Germinal center (tissue), 1 donor: ENCODE results near the gene ANKDD1A.

Source experiments
- DNase-seq: peaks from one replicate; pipeline ENCODE4 v3.0.0; 2012; ENCODE audit warnings: mixed read lengths, low spot score

ANKDD1A gene

GRCh38 chr15:64895285-64896065 is 16.2 kb upstream of the ANKDD1A start:
- DNase-seq = peak; percentile 68

GRCh38 chr15:64896371-64897069 is 15.2 kb upstream of the ANKDD1A start:
- DNase-seq = no peak

GRCh38 chr15:64897345-64897985 is 14.2 kb upstream of the ANKDD1A start:
- DNase-seq = no peak

DNA sequence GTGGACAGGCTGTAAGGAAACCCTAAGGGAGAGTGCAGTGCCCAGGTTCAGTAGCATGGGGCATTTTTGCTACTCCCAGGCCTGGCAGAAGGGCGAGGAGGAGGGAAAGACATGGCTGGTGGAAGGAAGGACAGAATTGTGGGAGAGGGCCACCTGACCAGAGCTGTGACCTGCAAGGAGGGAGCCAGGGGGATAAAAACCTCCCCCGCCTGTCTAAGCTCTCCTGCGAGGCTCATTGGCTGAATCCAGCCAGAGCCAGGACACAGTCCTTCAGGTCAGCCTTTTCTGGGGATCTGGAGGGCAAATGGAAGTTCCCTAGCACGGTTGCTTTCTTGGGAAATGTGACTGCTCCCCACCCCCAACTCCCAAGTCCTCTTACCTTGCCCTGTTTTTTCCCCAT is 13.3 kb upstream of the ANKDD1A start:
- DNase-seq = no peak

DNA sequence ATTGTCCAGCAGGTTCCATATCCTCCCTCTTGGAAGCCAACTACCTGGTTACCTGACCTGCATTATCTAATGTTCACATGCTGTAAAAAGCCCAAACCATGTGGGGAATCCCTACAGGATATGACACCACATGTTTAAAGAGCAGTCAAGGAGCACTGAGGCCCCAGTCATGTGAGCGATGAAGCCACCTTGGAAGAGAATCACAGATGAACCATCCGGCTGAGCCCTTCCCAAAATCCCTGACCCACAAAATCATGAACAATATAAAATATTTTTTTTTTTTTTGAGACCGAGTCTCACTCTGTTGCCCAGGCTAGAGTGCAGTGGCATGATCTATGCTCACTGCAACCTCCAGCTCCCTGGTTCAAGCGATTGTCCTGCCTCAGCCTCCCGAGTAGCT is 10.6 kb upstream of the ANKDD1A start:
- DNase-seq = no peak

- no peak for DNase-seq
Measured at GRCh38 chr15:64901914-64902313, 9.8 kb upstream of the ANKDD1A start.

DNA sequence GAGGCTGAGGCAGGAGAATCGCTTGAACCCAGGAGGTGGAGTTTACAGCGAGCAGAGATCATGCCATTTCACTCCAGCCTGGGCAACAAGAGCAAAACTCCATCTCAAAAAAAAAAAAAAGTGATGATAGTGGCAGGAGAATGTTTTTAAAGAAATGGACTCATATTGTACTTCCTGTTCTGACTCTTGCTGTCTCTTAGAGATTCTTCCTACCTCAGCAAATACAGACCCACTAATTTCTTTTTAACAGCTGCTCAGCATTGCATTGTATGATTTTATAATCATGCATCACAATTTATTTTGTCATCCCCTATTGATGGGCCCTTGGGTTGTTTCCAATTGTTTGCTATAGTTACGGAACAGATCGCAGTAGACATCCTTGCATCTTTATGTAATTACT is 8.8 kb upstream of the ANKDD1A start:
- DNase-seq = no peak

GRCh38 chr15:64903326-64903950 is 8.3 kb upstream of the ANKDD1A start:
- no peak for DNase-seq

DNA sequence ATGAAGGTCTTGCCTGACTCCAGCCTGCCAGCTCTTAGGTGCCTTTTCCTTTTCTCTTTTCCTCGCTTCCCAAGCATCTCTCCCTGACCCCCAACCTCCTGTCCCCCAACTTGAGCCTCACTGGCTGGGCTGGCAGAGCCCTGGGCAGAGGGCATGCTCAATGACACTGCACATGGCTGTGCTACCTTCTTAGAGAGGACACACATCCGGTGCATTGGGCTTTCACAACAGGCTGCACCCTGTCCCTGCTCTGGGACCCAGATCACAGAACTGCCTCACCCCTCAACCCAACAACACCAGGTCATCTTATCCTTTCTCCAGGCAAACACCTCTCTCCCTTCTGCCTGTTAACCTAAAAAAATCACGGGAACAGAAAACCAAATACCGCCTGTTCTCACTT is 7.5 kb upstream of the ANKDD1A start:
- no peak for DNase-seq

DNA sequence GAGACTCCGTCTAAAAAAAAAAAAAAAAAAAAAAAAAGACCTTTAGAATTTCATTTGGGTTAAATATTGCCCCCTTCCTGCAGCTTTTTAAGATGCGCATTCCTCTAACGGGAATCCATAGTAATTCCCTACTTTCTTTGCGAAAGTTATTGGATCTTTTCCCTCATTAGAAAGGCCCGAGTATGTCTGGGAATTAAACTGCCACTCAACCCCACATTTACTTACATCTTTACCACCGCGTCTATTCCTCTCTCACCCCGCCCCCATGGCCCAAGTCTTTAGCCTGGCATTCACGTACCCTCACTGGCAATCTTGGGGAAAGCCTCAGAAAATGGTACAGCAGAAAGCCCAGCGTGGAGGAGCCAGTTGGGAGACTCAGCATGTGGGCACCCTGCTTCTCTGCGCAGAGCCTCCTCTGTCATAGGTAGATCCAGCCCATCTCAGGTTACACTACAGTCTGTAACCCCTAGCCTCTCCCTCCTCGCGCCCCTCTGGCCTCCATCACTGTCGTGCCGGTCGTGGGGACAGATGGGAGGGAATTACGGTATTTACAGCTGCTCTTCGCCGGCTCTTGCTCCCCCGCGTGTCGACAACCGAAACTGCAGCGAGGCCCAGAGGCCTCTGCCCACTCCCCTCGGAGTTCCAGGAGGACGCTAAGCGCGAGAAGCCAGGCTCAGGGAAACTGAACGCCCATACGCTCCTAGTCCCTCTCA is 6.4 kb upstream of the ANKDD1A start:
- DNase-seq = peak; percentile 88

DNA sequence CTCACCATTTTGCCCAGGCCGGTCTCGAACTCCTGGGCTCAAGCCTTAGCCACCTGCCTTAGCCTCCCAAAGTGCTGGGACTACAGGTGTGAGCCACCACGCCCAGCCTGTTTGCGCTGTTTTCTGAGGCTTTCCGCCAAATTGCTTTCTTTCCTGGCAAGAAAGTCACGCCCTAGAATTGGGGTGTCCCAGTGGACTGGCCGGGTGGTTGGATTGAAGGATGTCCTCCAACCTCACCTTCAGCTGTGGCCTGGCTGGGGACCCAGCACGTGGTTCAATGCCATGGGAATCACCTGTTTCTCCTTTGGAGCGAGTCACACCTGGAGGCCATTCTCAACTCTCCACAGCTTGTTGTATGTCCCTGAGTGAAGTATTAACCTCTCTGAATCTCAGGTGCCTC is 5.8 kb upstream of the ANKDD1A start:
- no peak for DNase-seq

DNA sequence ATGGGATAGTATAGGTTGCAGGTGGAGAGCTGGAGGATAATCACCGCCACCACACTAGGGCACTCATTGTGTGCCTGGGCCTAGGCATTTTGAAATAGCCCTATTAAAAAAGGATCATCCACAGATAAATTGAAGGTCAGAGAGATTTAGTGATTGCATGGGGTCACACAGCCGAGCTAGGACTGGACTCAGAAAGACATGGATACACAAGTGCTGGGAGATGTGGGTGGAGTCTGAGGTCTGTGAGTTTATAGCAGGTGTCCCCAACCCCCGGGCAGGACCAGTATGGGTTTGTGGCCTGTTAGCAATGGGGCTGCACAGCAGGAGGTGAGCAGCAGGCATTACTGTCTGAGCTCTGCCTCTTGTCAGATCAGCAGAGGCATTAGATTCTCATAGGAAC is 5.3 kb upstream of the ANKDD1A start:
- no peak for DNase-seq

DNA sequence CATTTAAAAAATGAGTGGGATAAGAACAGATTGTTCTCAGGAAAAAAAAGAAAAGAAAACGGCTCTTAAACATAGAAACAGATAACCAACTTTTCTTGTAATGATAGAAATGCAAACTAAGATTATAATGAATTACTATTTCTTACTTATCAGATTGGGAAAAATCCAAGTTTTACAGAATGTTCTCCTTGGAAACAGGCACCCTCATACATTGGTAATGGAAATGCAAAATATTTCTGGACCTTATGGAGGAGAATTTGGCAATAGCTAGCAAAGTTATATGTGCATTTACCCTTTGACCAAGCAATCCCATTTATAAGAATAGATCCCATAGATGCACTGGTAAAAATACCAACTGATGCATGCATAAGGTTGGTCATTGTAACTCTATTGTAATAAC is 3.7 kb upstream of the ANKDD1A start:
- no peak for DNase-seq

GRCh38 chr15:64909546-64909945 is 2.2 kb upstream of the ANKDD1A start:
- DNase-seq = no peak

DNA sequence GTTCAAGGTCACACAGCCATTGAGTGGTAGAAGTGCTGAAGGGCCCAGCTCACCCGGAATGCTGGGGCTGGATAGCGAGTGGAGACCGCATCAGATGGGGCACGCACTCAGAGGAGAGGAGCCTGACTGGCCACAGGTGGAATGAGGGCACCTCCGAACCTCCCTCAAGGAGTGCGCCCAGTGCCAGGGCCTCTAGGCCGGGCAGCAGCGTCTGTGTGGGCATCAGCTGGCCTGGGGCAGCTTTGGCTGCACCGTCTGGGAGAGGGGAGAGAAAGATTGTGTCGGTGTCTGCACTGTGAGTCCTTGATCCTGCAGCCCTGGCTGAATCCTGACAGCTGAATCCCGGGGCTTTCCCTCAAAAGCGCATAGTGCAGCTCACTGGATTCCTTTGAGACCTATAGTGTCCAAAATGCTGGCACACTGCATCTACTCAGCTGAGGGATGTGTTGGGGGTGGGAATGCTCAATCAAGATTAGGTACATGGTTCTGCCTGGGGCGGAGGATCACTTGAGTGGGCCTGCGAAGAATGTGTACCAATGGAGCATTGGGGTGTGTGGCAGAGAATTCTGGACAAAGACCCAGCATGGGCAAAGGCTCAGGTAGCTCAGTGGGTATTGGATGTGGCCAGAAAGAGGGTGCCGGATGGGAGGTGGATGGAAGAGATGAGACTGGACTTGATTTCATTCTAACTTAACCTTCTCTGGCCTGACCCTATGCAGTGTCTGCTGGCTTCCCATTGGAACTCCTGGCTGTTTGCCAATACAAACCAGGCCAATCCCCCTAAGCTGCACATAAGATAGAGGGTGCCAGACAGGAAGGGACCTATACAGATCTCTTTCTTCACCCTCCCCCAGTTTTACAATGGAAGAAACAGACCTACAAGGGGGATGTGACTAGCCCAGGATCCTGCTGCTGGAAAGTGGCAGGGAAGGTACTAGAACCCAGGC is 950 bp downstream of the ANKDD1A start:
- DNase-seq = no peak

DNA sequence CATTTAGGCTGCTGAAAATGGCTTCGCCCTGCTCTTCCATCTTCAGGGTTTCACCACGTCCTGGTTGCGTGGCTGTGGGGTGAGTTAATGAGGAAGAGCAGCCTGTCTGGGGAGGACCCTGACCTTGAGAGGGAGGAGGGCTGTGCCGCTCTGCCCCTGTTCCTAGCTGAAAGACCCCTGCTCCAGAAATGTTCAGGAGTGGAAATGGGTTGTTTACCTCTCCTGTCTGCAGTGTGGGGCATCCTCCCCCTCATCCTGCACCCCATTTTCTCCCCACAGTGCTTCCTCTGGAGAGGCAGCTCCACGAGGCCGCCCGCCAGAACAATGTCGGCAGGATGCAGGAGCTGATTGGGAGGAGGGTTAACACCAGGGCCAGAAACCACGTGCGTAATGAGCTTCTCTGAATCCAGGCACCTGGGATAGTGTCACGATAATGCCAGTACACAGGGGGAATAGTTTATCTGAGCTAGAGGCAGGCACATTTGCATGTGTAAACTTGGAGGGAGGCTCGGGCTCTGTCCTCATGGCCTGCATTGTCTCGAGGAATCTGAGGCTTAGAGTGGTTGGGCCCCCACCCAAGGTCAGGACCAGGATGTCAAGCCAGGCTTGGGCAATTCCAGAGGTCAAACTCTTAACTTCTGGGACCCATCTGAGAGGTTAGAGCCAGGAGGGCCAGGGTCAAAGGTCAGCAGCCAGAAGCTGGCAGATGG is 4.0 kb downstream of the ANKDD1A start:
- no peak for DNase-seq

DNA sequence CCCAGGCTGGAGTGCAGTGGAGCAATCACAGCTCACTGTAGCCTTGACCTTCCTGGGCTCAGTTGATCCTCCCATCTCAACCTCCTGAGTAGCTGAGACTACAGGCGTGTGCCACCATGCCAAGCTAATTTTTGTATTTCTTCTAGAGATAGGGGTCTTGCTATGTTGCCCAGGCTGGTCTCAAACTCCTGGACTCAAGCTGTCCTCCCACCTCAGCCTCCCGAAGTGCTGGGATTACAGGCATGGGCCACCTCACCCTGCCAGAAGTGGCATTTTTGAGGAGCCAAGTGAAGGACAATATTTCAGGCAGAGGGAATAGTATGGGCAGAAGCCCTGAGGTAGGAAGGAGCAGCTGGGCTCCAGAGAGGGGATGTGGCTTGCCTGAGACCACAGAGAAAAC is 4.7 kb downstream of the ANKDD1A start:
- DNase-seq = no peak

DNA sequence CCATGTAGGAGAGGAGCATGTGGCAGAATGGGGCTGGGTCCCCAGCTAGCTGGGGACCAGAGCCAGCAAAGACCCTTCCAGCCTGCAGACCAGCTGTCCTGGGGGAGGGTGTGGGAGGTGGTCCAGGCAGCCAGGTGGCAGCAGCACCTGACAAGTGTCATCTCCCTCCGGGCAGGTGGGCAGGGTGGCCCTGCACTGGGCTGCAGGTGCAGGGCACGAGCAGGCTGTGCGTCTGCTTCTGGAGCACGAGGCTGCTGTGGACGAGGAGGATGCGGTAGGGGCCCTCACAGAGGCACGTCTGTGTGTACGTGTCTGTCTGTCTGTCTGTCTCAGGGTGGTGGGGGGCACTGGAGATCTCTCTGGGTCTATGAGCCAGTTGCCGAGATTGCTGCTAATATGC is 5.5 kb downstream of the ANKDD1A start:
- no peak for DNase-seq

DNA sequence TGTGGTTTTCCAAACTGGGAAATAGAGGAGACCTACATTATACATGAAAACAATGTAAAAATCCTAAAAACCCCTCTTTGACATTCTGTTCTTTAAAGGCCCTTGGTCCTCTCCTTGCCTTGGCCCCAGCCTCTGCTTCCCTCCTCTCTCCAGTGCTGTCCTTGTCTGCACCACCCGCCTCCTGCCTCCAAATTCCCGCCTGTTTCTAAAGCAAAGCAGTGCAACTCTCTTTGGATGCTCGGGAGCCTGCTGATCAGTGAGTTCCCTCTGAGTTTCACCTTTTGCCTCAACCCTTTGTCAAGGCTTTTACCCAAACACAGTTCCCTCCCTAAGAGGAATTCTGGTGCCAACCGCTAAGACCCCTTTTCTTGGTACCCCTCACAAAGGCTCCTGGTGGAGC is 8.0 kb downstream of the ANKDD1A start:
- DNase-seq = no peak

- no peak for DNase-seq
Measured at GRCh38 chr15:64921711-64922110, 10.0 kb downstream of the ANKDD1A start.
